GM19099 (cell line): ENCODE measurements around the gene CAPN2.

Source experiments
- POLR2A ChIP-seq: IDR thresholded peaks from 3 replicates; pipeline ENCODE4 v1.6.1; 2011; ENCODE audit warnings: low read depth; ENCODE audit not compliant: insufficient read length; ENCODE audit errors: extremely low read depth

CAPN2 gene

DNA sequence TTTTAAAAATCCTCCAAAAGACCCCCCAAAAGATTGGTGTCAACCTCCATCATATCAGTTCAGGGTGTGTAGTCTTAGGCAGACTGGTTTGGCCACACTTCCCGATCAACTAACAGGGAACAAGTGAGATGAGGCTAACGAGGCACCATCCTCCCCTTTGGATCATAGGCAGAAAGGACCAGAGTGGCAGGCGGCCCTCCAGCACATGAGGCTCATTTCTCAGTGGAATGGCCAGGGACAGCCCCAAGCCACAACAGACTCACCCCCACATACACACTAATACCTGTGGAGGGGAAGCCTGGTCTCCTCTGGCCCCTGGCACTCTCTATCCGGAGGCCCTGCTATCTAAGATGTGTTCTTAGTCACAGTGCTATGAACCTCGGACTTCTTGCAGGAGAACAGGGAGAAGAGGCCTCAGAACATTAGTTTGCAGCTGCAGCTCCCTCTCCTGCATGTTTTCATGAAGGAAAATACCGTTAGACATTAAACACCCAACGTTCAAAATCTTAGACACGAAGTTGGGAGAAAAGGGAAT is 17.3 kb upstream of the CAPN2 start:
- no peak for TF ChIP-seq POLR2A

DNA sequence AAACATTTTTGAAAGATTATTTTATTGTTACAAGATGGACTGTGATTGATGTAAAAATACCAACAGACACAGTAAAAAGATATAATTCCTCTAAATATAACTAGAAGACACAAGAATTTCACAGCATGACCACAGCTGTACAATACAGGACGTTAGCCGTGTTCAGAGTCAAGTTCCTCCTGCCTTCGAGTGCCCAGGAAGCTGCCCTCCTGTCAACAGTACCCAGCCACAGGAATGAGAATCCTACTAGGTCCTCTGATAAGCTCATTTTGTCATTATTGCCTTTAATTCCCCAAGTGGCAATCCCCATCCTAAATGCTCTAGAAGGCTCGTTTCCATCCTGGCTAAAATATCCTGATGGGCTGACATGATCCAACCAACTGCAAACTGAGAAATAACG is 16.4 kb upstream of the CAPN2 start:
- no peak for TF ChIP-seq POLR2A

DNA sequence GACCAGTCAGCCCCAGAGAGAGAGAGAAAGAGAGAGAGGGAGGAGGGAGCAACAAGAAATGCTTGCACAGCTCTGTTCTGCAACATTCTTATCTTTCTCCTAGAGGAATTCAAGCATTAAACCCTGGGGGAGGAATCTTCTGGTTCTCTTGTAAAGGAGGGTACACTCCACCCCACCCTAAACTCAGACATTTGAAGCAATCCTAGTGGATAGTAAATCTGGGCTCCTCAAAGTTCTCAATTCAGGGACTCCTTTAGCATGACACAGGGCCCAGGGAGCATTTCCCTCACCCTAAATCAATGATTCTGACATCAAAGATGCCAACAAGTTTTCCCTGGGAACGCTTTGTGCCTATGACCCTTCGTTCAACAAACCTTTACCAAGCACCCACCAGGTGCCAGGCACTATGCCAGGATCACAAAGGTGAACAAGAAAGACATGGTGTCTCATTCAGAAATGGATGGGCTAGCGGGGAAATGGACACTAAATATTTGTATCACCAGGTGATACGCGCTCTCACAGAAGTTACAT is 11.9 kb upstream of the CAPN2 start:
- TF ChIP-seq POLR2A, result no peak

DNA sequence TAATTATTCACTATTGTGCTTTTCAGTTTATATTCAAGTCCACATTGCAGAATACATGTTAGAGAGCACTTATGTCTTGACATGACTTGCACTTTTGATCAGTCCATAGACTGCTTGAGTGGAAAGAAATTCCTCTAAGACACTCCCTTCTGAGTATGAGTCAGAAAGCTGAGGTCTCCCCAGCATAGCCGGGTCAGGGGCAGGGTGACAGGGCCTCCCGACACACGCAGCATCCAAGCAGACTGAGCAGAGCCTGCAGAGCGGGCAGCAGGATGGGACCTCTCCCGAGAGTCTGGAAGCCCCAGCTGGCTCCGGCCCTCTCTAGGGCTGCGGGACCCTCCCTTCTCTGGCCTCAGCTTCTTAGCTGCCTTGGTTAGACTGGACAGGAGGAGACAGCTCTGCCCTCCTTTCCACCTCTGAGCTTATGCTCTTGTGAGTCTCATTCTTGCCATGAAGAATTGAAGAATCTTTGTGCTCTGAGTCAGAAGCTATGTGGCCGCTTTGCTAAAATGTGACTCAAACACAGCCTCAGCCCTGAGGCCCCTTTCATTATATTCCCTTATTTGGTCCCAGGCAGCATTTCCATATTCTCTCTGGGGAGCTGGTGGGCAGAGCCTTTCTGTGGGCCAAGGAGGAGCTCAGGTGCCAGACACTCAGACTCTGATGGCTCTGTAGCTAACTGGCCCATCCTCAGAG is 11.2 kb upstream of the CAPN2 start:
- no peak for TF ChIP-seq POLR2A

DNA sequence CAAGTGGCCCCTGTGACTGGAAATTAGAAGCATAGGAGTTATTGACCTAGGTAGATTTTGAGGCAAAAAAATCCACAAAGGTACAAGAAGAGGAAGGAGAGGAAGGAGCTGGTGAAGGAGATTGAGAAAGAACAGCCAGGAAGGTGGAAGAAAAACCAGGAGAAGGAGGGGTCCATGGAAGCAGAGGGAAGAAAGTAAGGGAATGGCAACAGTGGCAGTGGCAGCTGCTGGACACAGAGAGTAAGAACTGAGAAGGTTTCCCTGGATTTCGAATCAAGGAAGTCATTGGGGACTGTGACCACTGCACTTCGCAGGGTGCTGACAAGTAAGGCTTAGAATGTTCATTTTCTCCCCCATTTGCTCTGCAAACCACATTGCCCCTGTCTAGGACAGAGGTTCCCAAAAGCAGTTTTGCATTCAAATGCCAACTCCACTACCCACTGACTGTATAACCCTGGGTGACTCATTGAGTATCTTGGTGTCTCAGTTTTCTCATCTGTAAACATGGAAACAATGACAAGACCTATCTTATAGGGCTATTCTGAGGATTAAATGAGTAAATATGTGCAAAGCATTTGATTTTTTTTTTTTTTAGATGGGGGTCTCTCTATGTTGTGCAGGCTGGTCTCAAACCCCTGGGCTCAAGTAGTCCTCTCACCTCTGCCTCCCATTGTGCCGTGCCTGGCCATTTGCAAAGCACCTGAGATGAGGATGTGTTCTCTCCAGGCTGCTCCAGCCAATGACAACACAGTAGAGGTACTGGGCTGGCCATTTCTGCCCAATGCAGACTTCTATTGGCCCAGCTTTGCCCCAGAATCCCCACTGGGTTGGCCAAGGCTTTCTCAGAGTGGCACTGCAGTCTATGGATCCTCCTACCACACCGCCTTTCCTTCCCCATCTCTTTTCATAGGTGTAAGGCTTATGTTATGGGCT is 9.3 kb upstream of the CAPN2 start:
- TF ChIP-seq POLR2A, result no peak

DNA sequence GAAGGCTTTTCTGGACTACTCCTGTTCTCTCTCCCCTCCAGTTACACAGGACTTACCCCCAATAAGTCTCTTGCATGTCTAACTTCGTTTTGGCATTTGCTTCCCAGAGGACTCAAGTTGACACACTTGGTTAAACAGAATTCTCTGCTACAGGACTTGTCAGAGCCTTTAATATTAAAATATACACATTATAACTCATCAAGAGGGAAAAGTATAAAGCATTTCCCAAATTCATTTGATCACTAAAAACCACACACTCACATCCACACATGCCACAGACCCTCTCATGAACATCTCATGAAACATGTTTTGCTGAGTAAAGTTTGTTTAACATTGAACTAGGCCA is 8.7 kb upstream of the CAPN2 start:
- TF ChIP-seq POLR2A, result no peak

DNA sequence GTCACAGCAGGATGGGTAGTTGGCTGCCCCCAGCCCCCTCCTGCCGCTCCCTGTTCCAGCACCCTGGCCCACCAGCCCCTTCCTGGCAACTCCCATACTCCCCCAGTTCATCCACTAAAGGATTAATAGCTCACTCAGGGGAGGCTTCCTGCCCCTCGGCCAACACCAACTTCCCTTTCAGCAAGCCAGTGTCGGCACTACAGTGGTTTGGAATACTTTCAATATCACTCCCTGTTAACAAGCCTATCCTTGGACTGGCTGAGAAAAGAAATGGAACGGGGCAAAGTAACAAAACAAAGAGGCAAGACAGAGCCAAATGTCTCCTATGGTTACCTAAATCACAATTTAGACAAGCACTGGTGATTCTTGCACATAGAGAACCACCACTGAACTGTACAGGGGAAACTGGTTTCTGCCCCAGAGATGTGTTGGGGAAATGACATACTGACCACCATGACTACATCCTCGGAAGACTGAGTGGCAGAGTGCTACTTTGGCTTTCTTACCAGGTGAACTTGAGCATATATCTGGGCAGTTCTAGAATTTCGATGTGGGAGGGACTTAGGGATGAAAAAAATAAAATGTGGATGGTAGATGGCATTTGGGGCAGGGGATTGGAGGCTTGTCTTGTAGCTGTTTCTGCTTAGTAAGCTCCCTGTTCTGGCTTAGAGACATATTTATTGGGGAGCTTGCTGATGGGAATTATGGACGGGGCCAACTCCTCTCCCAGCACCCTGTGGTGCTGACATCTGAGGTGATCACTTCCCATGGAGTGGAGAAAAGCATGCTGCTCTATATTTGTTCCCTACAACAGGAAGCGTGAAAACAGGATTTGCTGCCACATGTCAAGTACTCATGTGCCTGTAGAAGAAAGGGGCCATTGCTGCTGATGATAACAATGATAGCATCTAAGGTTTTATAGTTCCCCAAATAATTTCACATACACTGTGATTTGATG is 7.1 kb upstream of the CAPN2 start:
- TF ChIP-seq POLR2A, result no peak

DNA sequence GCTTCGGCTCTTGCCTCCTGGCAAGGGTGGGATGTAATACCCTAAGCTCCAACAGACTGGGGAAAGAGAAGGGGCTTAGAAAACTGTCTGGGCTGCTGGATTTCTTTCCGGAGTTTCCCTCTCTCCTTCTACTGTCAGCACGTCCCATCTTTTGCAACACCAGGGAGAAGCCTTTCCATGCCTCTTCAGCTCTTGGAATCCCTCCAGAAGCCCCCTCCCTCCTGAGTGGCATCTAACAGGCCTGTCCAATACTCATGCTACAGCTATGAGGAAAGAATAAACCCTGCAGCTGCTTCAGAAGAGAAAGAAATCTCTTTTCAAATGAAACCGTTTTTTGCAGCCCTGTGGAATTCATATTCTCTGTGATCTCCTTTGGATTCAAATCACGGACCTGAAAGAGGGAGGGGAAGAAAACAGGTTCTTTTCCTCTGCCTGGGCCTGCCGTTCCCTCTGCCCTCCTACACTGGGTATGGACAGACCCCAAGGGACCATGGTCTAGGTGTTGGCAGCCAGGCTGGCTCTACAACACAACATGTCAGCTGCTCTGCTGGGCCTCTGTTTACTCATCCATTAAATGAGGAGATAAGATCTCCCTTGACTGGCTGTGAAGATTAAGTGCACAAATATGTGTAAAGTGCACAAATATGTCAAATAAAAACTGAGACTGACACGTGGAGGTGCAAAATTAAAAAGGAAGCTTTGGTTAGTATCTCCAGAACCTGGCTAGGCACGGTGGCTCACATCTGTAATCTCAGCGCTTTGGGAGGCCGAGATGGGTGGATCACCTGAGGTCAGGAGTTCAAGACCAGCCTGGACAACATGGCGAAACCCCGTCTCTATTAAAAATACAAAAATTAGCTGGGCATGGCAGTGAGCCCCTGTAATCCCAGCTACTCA is 6.0 kb upstream of the CAPN2 start:
- no peak for TF ChIP-seq POLR2A

DNA sequence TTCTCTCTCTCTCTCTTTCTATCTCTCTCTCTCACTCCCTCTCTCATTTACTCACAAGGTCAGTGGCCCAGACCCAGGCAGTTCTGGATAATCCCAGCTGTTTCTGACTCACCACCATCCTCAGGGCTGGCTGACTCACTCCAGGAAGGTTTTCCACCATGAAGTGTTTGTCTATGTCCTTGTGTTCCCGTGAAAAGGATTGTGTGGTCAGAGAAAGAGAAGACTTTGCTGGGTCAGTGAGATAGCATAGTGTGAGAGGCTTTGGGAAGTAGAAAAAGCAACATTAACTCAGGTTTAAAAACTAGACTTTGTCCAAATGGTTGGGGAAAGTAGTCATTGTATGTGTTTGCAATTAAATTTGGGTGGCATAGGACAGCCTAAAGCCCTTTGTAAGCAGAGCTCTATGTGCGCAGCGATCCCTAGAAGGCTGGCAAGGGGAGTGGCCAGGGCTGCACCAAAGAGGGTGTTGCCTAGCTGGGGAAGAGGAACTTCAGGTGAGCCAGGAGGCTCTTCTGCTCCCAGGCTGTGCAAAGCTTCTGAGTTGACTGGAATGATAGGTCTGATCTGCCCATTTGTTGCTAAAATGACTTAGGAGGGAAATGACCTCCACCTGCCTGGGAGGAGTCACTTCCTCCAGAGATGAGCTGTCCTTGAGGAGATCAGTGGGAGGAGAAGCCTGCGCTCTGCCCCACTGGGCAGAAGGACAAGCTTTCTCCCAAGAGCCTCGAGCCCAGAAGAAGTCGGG is 4.9 kb upstream of the CAPN2 start:
- no peak for TF ChIP-seq POLR2A

DNA sequence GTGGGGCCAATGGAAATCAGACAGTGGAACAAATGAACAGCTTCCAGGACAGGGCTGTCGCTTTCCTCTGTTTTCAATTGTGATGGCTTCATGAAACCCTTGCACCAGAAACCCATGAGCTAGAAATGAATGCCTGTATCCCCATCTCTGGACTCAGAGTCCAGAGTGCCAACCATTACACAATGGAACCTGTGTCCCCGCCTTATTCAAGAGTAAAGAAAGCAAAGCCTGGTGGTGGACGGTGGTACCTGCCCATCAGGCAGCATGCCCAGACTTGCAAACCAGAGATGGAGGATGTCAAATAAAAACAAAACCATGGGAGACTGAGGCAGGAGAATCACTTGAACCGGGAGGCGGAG is 4.4 kb upstream of the CAPN2 start:
- TF ChIP-seq POLR2A, result no peak

DNA sequence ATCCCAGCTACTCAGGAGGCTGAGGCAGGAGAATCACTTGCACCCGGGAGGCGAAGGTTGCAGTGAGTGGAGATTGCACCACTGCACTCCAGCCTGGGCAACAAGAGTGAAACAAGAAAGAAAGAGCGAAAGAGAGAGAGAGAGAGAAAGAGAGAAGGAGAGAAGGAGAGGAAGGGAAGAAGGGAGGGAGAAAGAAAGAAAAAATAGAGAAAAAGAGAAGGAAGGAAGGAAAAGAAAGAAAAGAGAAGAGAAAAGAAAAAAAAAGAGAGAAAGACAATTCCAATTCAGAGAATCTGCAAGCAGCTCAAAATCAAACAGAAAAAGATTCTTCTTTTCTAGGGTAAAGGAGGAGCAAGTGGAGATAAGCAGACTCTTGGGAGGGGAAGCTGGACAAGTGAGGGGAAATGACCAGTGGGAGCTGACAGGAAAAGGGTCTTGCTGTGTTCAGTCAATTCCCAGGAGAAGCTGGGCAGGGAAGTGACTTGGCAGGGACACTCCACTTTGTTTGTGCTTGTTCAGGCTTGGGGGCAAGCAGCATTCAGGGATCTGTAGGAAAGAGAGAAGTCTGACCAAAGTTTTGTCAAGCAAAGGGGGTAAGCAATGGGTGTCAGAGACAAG is 3.6 kb upstream of the CAPN2 start:
- TF ChIP-seq POLR2A, result no peak

DNA sequence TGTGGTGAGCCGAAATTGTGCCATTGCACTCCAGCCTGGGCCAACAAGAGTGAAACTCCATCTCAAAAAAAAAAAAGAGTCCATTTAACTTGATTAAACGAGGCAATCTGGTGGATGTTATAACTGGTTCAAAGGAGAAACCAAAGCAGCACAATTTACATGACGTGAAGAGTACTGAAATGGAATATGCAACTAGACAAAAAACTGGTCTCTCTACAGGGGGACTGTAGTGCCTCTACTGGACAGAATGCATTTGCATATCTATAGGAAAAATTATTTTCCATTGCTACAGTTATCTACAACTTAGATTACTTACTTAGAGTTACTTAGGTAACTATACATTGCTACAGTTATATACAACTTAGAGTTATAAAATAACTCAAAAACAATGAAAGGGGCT is 2.7 kb upstream of the CAPN2 start:
- no peak for TF ChIP-seq POLR2A
